NB4 (cell line): ENCODE data around the gene RPL5.

Source experiments
- POLR2A ChIP-seq: IDR thresholded peaks from 2 replicates; pipeline ENCODE4 v1.6.1; 2011; ENCODE audit warnings: mild to moderate bottlenecking; ENCODE audit not compliant: insufficient read length; ENCODE audit errors: extremely low read depth
- TF ChIP-seq, protein P1 (sequence below): IDR thresholded peaks from one replicate; pipeline ENCODE4 v1.5.1; 2012; ENCODE audit warnings: low read depth, low read length

DNA sequence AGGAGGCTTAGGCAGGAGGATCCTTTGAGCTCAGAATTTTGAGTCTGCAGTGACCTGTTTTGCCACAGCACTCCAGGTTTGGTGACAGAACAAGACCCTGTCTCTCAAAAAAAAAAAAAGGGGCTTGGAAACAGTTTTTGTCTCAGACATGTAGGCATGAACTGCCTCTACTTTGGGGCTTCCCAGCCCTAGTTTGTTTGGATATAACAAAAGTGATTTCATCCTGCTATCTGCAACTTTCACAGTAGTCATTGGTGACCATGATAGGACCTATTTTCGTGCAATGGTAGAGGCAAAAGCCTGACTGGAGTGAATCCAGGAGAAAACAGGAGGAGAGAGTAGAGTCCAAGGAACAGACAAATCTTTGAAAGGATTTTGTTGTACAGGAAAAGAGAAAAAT, 26.6 kb upstream of the RPL5 start:
- TF ChIP-seq, protein P1, sequence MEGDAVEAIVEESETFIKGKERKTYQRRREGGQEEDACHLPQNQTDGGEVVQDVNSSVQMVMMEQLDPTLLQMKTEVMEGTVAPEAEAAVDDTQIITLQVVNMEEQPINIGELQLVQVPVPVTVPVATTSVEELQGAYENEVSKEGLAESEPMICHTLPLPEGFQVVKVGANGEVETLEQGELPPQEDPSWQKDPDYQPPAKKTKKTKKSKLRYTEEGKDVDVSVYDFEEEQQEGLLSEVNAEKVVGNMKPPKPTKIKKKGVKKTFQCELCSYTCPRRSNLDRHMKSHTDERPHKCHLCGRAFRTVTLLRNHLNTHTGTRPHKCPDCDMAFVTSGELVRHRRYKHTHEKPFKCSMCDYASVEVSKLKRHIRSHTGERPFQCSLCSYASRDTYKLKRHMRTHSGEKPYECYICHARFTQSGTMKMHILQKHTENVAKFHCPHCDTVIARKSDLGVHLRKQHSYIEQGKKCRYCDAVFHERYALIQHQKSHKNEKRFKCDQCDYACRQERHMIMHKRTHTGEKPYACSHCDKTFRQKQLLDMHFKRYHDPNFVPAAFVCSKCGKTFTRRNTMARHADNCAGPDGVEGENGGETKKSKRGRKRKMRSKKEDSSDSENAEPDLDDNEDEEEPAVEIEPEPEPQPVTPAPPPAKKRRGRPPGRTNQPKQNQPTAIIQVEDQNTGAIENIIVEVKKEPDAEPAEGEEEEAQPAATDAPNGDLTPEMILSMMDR = no peak
- no peak for TF ChIP-seq POLR2A
